SK-N-SH (cell line): ENCODE measurements around the gene BTD. TPM values are rescaled to one million over a fixed set of nuclear protein-coding genes. Genes with fewer than 3 reads are reported as not detected.

Experiments
- CTCF ChIA-PET: fragments of 300-600, 350-600 bp; formaldehyde crosslinking; extraction: SDS; loops from one replicate; lab custom pipeline; 2021; lab: Yijun Ruan, JAX
- POLR2A ChIA-PET: fragments of 350-600 bp; sonication (Branson Sonifier 250); formaldehyde crosslinking; extraction: SDS; loops from one replicate; lab custom pipeline; 2020; ENCODE audit warnings: antibody characterized with exemption, inconsistent platforms; lab: Yijun Ruan, JAX
- DNase-seq: peaks from one replicate; pipeline ENCODE4 v3.0.0; 2012
- H2AFZ ChIP-seq: fragments of 200-600 bp; sonication (generic); 2 replicates; pipeline ENCODE4 v1.8.1; 2016; ENCODE audit warnings: antibody characterized with exemption, mild to moderate bottlenecking, low read depth
- H3F3A ChIP-seq: fragments of 200-600 bp; sonication (generic); replicated peaks from 2 replicates; pipeline ENCODE3; 2016; ENCODE audit warnings: antibody characterized with exemption, mild to moderate bottlenecking; ENCODE audit not compliant: insufficient read depth
- H3K27ac ChIP-seq, 2 experiments: fragments of 200-500 bp in 1 of 2; fragments of 200-600 bp in 1 of 2; sonication (Bioruptor generic) in 1 of 2; sonication (generic), shearing (Covaris generic) in 1 of 2; 2 replicates each; pipeline versions ENCODE4 v1.5.1 to v1.6.1; 2014 to 2016; ENCODE audit warnings: low read depth in 2 of 2, inconsistent platforms in 1 of 2, low read length in 1 of 2, mild to moderate bottlenecking in 1 of 2, mixed read lengths in 1 of 2
- H3K27me3 ChIP-seq: fragments of 200-600 bp; sonication (generic), shearing (Covaris generic); 2 replicates; pipeline ENCODE4 v1.6.1; 2016; ENCODE audit warnings: mixed run types; ENCODE audit not compliant: insufficient read depth
- H3K36me3 ChIP-seq, 2 experiments: fragments of 200-500 bp in 1 of 2; fragments of 200-600 bp in 1 of 2; sonication (Bioruptor generic) in 1 of 2; sonication (generic) in 1 of 2; replicated peaks in 1 of 2; 2 replicates each; pipeline versions ENCODE3 to v1.5.1; 2014 to 2016; ENCODE audit warnings: low read length in 1 of 2, mild to moderate bottlenecking in 1 of 2; ENCODE audit not compliant: insufficient read depth in 2 of 2, control insufficient read depth in 1 of 2
- H3K4me1 ChIP-seq, 2 experiments: fragments of 200-500 bp in 1 of 2; fragments of 200-600 bp in 1 of 2; sonication (Bioruptor generic) in 1 of 2; sonication (generic), shearing (Covaris generic) in 1 of 2; 2 replicates each; pipeline versions ENCODE4 v1.5.1 to v1.6.1; 2014 to 2016; ENCODE audit warnings: low read depth in 1 of 2, low read length in 1 of 2, mixed run types in 1 of 2; ENCODE audit not compliant: insufficient read depth in 2 of 2, control insufficient read depth in 1 of 2
- H3K4me2 ChIP-seq: fragments of 200-600 bp; sonication (generic), shearing (Covaris generic); 2 replicates; pipeline ENCODE4 v1.6.1; 2017; ENCODE audit warnings: mixed run types
- H3K4me3 ChIP-seq, 2 experiments: fragments of 200-500 bp in 1 of 2; fragments of 200-600 bp in 1 of 2; sonication (Bioruptor generic) in 1 of 2; sonication (generic), shearing (Covaris generic) in 1 of 2; 2 replicates each; pipeline versions ENCODE4 v1.5.1 to v1.8.1; 2014 to 2016; ENCODE audit warnings: low read depth in 2 of 2, inconsistent platforms in 1 of 2, low read length in 1 of 2, mild to moderate bottlenecking in 1 of 2, mixed read lengths in 1 of 2, moderate library complexity in 1 of 2
- H3K79me2 ChIP-seq: fragments of 200-600 bp; sonication (generic); 2 replicates; pipeline ENCODE4 v1.8.1; 2017; ENCODE audit warnings: mild to moderate bottlenecking; ENCODE audit not compliant: insufficient read depth
- H3K9ac ChIP-seq: fragments of 200-600 bp; sonication (generic); 2 replicates; pipeline ENCODE4 v1.6.1; 2017; ENCODE audit warnings: mixed run types
- H3K9me2 ChIP-seq: fragments of 200-600 bp; sonication (generic); 2 replicates; pipeline ENCODE4 v1.6.1; 2017; ENCODE audit warnings: mixed run types
- H3K9me3 ChIP-seq: fragments of 200-600 bp; sonication (generic); 2 replicates; pipeline ENCODE4 v1.6.1; 2017; ENCODE audit warnings: mixed run types, mild to moderate bottlenecking, moderate library complexity
- H4K20me1 ChIP-seq: fragments of 200-600 bp; sonication (generic); 2 replicates; pipeline ENCODE4 v1.6.1; 2017; ENCODE audit warnings: mild to moderate bottlenecking, mixed run types; ENCODE audit not compliant: insufficient read depth
- EP300 ChIP-seq, 2 experiments: IDR thresholded peaks; 2 replicates each; pipeline versions ENCODE4 v1.4.0 to v1.6.1; 2012; ENCODE audit warnings: borderline replicate concordance in 1 of 2, low read depth in 1 of 2, low read length in 1 of 2
- EZH2phosphoT487 ChIP-seq: fragments of 200-600 bp; sonication (generic); IDR thresholded peaks from 2 replicates; pipeline ENCODE4 v1.6.1; 2017; ENCODE audit warnings: low read depth, mixed run types, mild to moderate bottlenecking, antibody characterized with exemption, moderate library complexity, borderline replicate concordance
- FOXJ3 ChIP-seq: sonication (generic); formaldehyde crosslinking; IDR thresholded peaks from 2 replicates; pipeline ENCODE4 v1.5.1; 2020; ENCODE audit warnings: mild to moderate bottlenecking, missing genetic modification reagents
- GABPA ChIP-seq: IDR thresholded peaks from 2 replicates; pipeline ENCODE4 v1.4.0; 2012; ENCODE audit warnings: low read depth, mild to moderate bottlenecking
- GATA2 ChIP-seq: sonication (generic); formaldehyde crosslinking; IDR thresholded peaks from 2 replicates; pipeline ENCODE4 v1.5.0; 2020; ENCODE audit warnings: mild to moderate bottlenecking, missing genetic modification reagents
- MXI1 ChIP-seq: IDR thresholded peaks from 2 replicates; pipeline ENCODE4 v1.6.1; 2012; ENCODE audit warnings: mild to moderate bottlenecking, low read depth, low read length, improper control_type of control experiment
- NFIC ChIP-seq: IDR thresholded peaks from 2 replicates; pipeline ENCODE4 v1.4.0; 2012; ENCODE audit warnings: borderline replicate concordance
- NRF1 ChIP-seq: IDR thresholded peaks from 2 replicates; pipeline ENCODE4 v1.6.1; 2012; ENCODE audit warnings: low read depth, mild to moderate bottlenecking, low read length
- POLR2AphosphoS5 ChIP-seq: IDR thresholded peaks from 2 replicates; pipeline ENCODE4 v1.6.1; 2012; ENCODE audit warnings: low read depth, low read length
- RAD21 ChIP-seq: IDR thresholded peaks from 2 replicates; pipeline ENCODE4 v1.6.1; 2012; ENCODE audit warnings: mild to moderate bottlenecking, low read length
- RFX5 ChIP-seq: IDR thresholded peaks from 2 replicates; pipeline ENCODE4 v1.6.1; 2012; ENCODE audit warnings: mild to moderate bottlenecking, improper control_type of control experiment, low read length
- SIN3A ChIP-seq: IDR thresholded peaks from 2 replicates; pipeline ENCODE4 v1.6.1; 2012; ENCODE audit warnings: low read depth, mild to moderate bottlenecking, low read length, moderate library complexity, borderline replicate concordance
- SMC3 ChIP-seq: IDR thresholded peaks from 2 replicates; pipeline ENCODE4 v1.6.1; 2012; ENCODE audit warnings: low read depth, low read length, improper control_type of control experiment
- TAF1 ChIP-seq: IDR thresholded peaks from 2 replicates; pipeline ENCODE4 v1.6.1; 2012; ENCODE audit warnings: low read depth, mild to moderate bottlenecking, low read length, moderate library complexity, borderline replicate concordance
- TCF12 ChIP-seq: IDR thresholded peaks from 2 replicates; pipeline ENCODE4 v1.4.0; 2012
- WGBS: methylation state at CpG from one replicate; pipeline ENCODE4 v1.1.6; 2017; ENCODE audit warnings: low lambda C conversion rate; 5-methylcytosine and 5-hydroxymethylcytosine counted together
- polyA plus RNA-seq, 3 experiments: library from polyadenylated mRNA; depleted of rRNA; stranded (reverse); fragments of >200 nt; gene quantifications; 2 replicates each; pipeline ENCODE4 v1.2.3, GENCODE V29; 2012
- TF ChIP-seq, protein P1 (sequence below): fragments of 200-600 bp; sonication (generic); IDR thresholded peaks from 2 replicates; pipeline ENCODE4 v1.6.1; 2017; ENCODE audit warnings: antibody characterized with exemption, mild to moderate bottlenecking, moderate library complexity
- TF ChIP-seq, protein P2 (sequence below): IDR thresholded peaks from 2 replicates; pipeline ENCODE4 v1.4.0; 2012; ENCODE audit warnings: low read depth, borderline replicate concordance
- TF ChIP-seq, protein P3 (sequence below): IDR thresholded peaks from 2 replicates; pipeline ENCODE4 v1.4.0; 2012; ENCODE audit warnings: low read depth
- TF ChIP-seq, protein P4 (sequence below): IDR thresholded peaks from 2 replicates; pipeline ENCODE4 v1.4.0; 2012; ENCODE audit warnings: low read depth, borderline replicate concordance
- TF ChIP-seq, protein P5 (sequence below): fragments of 150-350 bp; IDR thresholded peaks from 2 replicates; pipeline ENCODE4 v1.6.1; 2016; ENCODE audit warnings: mild to moderate bottlenecking, low read depth, low read length
- TF ChIP-seq, protein P6 (sequence below): IDR thresholded peaks from 2 replicates; pipeline ENCODE4 v1.6.1; 2012; ENCODE audit warnings: mild to moderate bottlenecking, low read depth, low read length, moderate library complexity

The BTD gene
- polyA plus RNA-seq, 1 of the 3 experiments (the other 2 are of a cell fraction) = 23.6 TPM

DNA sequence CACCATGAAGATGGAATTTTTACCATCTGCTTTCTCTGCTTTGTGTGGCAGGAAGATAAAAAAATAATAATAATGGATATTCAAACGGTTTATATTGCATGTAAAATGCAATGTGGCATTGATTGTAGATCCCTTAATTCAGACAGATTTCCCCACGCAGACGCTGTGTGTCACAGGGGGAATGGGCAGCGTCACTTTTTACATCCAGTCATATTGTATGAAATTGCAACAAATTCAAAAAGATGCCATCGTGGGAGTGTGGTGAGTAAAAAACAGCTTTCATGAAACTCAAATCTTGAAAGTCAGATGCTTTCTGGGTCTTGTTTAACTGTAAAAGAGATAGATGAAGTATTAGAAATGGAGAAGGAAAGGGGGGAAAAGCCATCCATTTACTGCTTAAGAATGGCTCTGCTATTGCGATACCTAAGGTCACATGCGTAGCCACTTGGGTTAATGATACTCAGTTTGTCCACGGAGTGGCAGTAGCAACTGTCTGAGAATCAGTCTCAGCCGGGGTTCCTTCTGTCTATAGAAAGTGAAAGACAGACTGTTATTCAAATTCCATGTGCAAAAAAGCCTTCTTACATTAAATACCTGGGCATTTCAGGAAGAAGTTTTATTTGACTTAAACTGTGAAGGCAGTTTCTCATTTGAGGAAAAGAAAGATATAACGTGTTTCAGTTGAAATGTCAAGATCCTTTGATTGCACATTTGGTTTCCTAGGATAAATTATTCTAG lies 28.5 kb downstream of the BTD start:
- no peaks in the 10 kb centered on the region for H3K9me2 ChIP-seq
- no peak overlapping the region; a peak in 2 of 4 replicates for H3K4me3 ChIP-seq
- no peaks in the 10 kb centered on the region for H3K36me3 ChIP-seq
- POLR2A ChIA-PET = no interaction called here
- peak overlapping the region; percentile 58 for H3K4me2 ChIP-seq
- H3F3A ChIP-seq = peaks cover 40% of the 10 kb centered on the region
- no peaks in the 10 kb centered on the region for H3K27me3 ChIP-seq
- peak; percentile 76 for DNase-seq
- WGBS = 35% methylated on average over 10 of the region's 10 CpGs
- CTCF ChIA-PET = interaction anchor here (0.6 to 8.0 kb wide), 30 partner anchors 15 to 551 kb away, joined by 3 to 78 read pairs (median 3); partner anchors contain the start of gene ANKRD28
- peak overlapping the region; percentile 79 to 94; a peak in 3 of 4 replicates for H3K27ac ChIP-seq
- no peak overlapping the region for H2AFZ ChIP-seq
- no peaks in the 10 kb centered on the region for H3K9me3 ChIP-seq
- peaks cover 12% of the 10 kb centered on the region; the same call in 1 of the 2 replicates for H3K79me2 ChIP-seq
- H4K20me1 ChIP-seq = no peaks in the 10 kb centered on the region
- H3K4me1 ChIP-seq = peaks cover 26 to 27% of the 10 kb centered on the region in 2 experiments
- peak overlapping the region; percentile 51; the same call in 1 of the 2 replicates for H3K9ac ChIP-seq
- TF ChIP-seq GABPA = no peak
- TF ChIP-seq, protein P1, sequence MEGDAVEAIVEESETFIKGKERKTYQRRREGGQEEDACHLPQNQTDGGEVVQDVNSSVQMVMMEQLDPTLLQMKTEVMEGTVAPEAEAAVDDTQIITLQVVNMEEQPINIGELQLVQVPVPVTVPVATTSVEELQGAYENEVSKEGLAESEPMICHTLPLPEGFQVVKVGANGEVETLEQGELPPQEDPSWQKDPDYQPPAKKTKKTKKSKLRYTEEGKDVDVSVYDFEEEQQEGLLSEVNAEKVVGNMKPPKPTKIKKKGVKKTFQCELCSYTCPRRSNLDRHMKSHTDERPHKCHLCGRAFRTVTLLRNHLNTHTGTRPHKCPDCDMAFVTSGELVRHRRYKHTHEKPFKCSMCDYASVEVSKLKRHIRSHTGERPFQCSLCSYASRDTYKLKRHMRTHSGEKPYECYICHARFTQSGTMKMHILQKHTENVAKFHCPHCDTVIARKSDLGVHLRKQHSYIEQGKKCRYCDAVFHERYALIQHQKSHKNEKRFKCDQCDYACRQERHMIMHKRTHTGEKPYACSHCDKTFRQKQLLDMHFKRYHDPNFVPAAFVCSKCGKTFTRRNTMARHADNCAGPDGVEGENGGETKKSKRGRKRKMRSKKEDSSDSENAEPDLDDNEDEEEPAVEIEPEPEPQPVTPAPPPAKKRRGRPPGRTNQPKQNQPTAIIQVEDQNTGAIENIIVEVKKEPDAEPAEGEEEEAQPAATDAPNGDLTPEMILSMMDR = peak; percentile 87
- no peak for TF ChIP-seq GATA2 (CRISPR knock-in tag)
- no peak for TF ChIP-seq FOXJ3 (CRISPR knock-in tag)
- no peak for TF ChIP-seq EZH2phosphoT487
- 0 out of 2 replicates have a peak, but pooled peaks have one; percentile 27 for TF ChIP-seq SIN3A
- TF ChIP-seq, protein P2, sequence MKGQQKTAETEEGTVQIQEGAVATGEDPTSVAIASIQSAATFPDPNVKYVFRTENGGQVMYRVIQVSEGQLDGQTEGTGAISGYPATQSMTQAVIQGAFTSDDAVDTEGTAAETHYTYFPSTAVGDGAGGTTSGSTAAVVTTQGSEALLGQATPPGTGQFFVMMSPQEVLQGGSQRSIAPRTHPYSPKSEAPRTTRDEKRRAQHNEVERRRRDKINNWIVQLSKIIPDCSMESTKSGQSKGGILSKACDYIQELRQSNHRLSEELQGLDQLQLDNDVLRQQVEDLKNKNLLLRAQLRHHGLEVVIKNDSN = no peak; the same call in 1 of the 2 replicates
- TF ChIP-seq, protein P3, sequence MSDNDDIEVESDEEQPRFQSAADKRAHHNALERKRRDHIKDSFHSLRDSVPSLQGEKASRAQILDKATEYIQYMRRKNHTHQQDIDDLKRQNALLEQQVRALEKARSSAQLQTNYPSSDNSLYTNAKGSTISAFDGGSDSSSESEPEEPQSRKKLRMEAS = peak; percentile 49; the same call in 1 of the 2 replicates
- TF ChIP-seq RFX5 = no peak
- TF ChIP-seq, protein P4, sequence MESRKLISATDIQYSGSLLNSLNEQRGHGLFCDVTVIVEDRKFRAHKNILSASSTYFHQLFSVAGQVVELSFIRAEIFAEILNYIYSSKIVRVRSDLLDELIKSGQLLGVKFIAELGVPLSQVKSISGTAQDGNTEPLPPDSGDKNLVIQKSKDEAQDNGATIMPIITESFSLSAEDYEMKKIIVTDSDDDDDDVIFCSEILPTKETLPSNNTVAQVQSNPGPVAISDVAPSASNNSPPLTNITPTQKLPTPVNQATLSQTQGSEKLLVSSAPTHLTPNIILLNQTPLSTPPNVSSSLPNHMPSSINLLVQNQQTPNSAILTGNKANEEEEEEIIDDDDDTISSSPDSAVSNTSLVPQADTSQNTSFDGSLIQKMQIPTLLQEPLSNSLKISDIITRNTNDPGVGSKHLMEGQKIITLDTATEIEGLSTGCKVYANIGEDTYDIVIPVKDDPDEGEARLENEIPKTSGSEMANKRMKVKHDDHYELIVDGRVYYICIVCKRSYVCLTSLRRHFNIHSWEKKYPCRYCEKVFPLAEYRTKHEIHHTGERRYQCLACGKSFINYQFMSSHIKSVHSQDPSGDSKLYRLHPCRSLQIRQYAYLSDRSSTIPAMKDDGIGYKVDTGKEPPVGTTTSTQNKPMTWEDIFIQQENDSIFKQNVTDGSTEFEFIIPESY = no peak
- peak; percentile 93 for TF ChIP-seq RAD21
- TF ChIP-seq, protein P5, sequence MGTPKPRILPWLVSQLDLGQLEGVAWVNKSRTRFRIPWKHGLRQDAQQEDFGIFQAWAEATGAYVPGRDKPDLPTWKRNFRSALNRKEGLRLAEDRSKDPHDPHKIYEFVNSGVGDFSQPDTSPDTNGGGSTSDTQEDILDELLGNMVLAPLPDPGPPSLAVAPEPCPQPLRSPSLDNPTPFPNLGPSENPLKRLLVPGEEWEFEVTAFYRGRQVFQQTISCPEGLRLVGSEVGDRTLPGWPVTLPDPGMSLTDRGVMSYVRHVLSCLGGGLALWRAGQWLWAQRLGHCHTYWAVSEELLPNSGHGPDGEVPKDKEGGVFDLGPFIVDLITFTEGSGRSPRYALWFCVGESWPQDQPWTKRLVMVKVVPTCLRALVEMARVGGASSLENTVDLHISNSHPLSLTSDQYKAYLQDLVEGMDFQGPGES = no peak
- TF ChIP-seq TAF1 = no peak
- TF ChIP-seq TCF12 = no peak; the same call in 1 of the 2 replicates
- TF ChIP-seq NFIC = no peak
- no peak for TF ChIP-seq NRF1
- TF ChIP-seq, protein P6, sequence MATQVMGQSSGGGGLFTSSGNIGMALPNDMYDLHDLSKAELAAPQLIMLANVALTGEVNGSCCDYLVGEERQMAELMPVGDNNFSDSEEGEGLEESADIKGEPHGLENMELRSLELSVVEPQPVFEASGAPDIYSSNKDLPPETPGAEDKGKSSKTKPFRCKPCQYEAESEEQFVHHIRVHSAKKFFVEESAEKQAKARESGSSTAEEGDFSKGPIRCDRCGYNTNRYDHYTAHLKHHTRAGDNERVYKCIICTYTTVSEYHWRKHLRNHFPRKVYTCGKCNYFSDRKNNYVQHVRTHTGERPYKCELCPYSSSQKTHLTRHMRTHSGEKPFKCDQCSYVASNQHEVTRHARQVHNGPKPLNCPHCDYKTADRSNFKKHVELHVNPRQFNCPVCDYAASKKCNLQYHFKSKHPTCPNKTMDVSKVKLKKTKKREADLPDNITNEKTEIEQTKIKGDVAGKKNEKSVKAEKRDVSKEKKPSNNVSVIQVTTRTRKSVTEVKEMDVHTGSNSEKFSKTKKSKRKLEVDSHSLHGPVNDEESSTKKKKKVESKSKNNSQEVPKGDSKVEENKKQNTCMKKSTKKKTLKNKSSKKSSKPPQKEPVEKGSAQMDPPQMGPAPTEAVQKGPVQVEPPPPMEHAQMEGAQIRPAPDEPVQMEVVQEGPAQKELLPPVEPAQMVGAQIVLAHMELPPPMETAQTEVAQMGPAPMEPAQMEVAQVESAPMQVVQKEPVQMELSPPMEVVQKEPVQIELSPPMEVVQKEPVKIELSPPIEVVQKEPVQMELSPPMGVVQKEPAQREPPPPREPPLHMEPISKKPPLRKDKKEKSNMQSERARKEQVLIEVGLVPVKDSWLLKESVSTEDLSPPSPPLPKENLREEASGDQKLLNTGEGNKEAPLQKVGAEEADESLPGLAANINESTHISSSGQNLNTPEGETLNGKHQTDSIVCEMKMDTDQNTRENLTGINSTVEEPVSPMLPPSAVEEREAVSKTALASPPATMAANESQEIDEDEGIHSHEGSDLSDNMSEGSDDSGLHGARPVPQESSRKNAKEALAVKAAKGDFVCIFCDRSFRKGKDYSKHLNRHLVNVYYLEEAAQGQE = no peak
- TF ChIP-seq MXI1 = no peak; the same call in 1 of the 2 replicates
- no peak for TF ChIP-seq POLR2AphosphoS5
- TF ChIP-seq SMC3 = peak; percentile 90
- TF ChIP-seq EP300 (IDR thresholded peaks at IDR 0.05; ENCODE audit: borderline replicate concordance in 1 of 2, low read depth in 1 of 2, low read length in 1 of 2) = no peak
